Astrocyte (in vitro differentiated cells and primary cell): Measurements from ENCODE around the gene RNF39.

ENCODE experiments used
- EZH2 ChIP-seq: IDR thresholded peaks from 2 replicates; pipeline ENCODE4 v1.6.1; 2012; ENCODE audit warnings: mild to moderate bottlenecking, low read length, inconsistent platforms; ENCODE audit not compliant: insufficient read depth
- TF ChIP-seq, protein P1 (sequence below): IDR thresholded peaks from 2 replicates; pipeline ENCODE4 v1.5.1; 2011; ENCODE audit warnings: low read depth, mild to moderate bottlenecking, inconsistent platforms, low read length, moderate library complexity; ENCODE audit not compliant: insufficient read depth

DNA sequence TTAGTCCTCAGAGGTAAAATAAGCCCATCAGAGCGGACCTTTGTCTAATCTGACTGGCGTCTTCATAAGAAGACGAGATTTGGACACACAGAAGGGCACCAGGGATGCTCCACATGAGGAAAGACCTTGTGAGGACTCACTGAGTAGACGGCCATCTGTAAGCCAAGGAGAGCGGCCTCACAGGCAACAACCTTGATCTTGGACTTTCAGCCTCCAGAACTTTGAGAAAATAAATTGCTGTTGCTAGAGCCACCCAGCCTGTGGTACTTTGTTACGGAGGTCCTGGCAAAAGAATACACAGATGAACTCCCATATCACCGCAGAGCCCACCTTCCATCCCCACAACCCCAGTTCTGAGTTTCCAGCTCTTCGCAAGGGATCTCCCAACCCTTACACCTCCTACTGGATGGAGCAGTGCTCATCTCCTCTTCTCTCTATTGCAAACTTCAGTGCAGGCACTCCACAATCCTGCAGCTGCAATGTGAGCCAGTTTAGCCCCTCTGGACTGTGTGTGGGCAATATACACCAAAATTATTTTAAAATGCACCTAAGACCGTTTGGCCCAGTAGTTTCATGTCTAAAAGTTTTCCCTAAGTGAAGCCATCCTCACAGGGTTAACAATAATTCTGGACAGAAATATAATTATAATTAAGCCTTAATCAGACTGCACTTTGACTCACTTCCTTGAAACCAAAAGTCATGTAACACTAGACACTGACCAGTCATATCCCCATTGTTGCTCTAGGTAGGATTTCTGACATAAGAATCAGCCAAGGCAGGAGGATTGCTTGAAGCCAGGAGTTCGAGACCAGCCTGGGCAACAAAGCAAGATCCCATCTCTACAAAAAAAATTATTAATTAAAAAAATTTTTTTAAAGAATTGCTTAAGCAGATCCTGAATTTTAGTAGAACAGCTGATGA is 46.1 kb upstream of the RNF39 start:
- TF ChIP-seq, protein P1, sequence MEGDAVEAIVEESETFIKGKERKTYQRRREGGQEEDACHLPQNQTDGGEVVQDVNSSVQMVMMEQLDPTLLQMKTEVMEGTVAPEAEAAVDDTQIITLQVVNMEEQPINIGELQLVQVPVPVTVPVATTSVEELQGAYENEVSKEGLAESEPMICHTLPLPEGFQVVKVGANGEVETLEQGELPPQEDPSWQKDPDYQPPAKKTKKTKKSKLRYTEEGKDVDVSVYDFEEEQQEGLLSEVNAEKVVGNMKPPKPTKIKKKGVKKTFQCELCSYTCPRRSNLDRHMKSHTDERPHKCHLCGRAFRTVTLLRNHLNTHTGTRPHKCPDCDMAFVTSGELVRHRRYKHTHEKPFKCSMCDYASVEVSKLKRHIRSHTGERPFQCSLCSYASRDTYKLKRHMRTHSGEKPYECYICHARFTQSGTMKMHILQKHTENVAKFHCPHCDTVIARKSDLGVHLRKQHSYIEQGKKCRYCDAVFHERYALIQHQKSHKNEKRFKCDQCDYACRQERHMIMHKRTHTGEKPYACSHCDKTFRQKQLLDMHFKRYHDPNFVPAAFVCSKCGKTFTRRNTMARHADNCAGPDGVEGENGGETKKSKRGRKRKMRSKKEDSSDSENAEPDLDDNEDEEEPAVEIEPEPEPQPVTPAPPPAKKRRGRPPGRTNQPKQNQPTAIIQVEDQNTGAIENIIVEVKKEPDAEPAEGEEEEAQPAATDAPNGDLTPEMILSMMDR, result no peak
- no peak for TF ChIP-seq EZH2
